ENCODE data around the gene PLEKHA7. TPM values are rescaled to one million over a fixed set of nuclear protein-coding genes. Genes with fewer than 3 reads are reported as not detected.
"Not testable (repeated sequence)": the region's sequence is repeated elsewhere in the genome, so short reads cannot be mapped to it uniquely, and the experiment has no call there.

Gene PLEKHA7
- polyA plus RNA-seq, 1 donor: 63.0 TPM

GRCh38 chr11:16883174-16883573 is 131.0 kb downstream of the PLEKHA7 start:
- no peak for DNase-seq

DNA sequence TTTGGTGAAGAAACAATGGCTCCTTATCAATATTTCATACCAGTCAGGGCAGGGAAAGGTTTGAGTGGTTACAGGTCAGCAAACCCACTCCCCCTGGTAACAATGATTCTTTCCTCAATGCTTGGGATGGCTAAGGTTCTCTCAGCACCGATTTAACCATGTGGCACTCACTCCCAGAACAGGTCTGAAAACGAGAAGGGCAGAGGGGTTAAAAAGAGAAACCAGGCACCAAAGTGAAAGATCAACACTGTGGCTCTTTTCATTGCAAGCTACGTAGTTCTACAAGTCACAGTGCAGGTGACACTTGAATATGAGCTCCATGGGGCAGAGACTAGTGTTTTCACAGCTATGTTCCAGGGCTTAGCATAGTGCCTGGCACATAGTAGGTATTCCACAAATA is 132.4 kb downstream of the PLEKHA7 start:
- DNase-seq: no peak

GRCh38 chr11:16881074-16881709 is 133.0 kb downstream of the PLEKHA7 start:
- no peak for DNase-seq

- no peak for DNase-seq
Observed at GRCh38 chr11:16880184-16880801, 133.9 kb downstream of the PLEKHA7 start.

- DNase-seq: no peak
Observed at GRCh38 chr11:16879690-16880089, 134.5 kb downstream of the PLEKHA7 start.

- no peak for DNase-seq
Observed at GRCh38 chr11:16876837-16877236, 137.4 kb downstream of the PLEKHA7 start.

- no peak for DNase-seq
Observed at GRCh38 chr11:16876053-16876752, 138.0 kb downstream of the PLEKHA7 start.

GRCh38 chr11:16874275-16874975 is 139.8 kb downstream of the PLEKHA7 start:
- no peak for DNase-seq

GRCh38 chr11:16873289-16873688 is 140.9 kb downstream of the PLEKHA7 start:
- DNase-seq: no peak

DNA sequence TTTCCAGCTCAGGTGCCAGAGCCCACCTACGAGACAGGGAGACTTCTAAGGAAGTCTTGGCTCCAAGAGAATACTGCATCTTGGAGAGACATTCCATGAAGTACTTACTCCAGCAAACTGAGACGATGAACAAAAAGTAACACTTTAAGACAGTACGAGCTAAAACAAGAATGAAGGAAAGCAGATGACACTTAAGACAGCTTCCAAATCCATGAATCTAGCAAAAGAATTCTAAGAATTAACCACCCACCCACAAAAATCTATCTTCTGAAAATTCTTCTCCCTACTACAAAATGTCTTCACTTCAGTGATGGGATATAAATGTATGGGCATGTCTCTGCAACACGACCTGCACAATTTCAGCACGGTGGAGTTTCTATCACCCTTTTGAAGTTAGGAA is 142.8 kb downstream of the PLEKHA7 start:
- DNase-seq: no peak

DNA sequence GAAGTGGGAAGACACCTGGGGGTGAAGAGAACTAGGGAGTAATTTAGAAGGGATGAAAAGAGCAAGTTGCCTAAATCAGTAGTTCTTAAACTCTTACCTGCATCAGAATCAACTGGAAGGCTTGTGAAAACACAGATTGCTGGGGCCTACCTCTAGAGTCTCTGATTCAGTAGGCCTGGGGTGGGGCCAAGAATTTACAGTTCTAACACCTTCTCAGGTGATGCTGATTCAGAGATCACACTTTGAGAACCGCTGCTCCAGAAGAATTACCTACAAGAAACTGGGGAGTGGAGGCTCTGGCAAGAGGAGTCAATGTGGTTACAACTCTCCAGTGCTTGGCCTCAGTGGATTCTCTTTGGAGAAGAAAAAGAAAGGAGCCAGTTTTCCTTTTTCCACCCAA is 147.1 kb downstream of the PLEKHA7 start:
- no peak for DNase-seq

- not testable (repeated sequence) for DNase-seq
Observed at GRCh38 chr11:16864428-16864827, 149.8 kb downstream of the PLEKHA7 start.

DNA sequence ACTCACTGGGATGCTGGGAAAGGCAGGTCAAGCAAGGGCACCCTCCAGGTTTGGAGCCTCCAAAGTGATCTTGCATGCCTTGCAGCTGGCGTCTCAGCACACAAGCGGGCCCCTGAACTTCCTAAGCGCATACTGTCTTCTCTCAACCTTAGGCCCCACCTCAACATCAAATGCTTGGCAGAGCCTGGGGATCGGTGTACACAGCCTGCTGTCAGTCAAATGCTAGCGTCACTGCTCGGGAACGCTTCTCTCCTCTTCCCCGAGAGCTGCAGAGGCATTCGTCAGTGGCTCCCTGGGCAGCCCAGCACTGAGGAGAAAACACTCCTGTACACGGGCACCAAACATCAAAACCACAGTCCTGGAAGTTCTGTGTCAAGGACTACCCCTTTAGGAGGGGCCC is 150.8 kb downstream of the PLEKHA7 start:
- no peak for DNase-seq

GRCh38 chr11:16862726-16863125 is 151.5 kb downstream of the PLEKHA7 start:
- no peak for DNase-seq

DNA sequence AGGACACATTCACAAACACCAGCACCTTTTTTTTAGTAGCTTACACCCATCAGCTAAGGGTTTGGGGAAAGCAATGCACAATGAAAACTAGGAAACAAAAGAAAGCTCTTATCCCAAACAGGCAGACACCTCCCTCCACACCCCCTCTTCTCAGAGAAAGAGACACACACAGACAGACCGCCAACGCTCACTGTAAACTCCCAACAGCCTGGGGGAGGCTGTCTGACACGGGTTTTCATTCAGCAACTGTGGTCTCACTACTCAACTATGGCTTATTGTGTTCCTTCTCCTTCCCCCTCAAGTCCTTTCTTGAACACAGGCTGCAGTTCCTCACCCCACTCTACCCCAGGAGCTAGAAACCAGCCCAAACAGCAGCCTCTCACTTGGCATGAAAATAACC is 152.4 kb downstream of the PLEKHA7 start:
- DNase-seq: no peak

- DNase-seq: no peak
Observed at GRCh38 chr11:16860617-16861016, 153.6 kb downstream of the PLEKHA7 start.

DNA sequence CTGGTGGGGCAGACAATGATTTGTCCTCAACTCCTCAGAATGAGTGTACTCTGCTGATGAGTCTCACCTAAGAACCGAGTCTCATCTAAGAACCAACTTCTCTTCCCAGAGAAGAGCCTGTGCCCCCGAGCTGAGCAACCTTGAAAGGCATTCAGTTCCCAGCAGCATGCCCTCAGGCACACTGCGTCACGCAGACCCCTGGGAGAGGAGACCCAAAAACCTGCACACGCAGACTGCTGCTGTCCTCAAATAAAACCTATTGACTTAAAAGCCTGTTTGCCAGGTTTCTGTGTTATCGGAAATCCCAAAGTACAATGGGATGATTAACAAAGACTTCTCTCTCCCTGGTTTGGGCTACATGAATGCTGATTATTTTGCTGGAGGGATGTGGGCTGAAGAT is 154.6 kb downstream of the PLEKHA7 start:
- no peak for DNase-seq

GRCh38 chr11:16857186-16857585 is 157.0 kb downstream of the PLEKHA7 start:
- DNase-seq: no peak

DNA sequence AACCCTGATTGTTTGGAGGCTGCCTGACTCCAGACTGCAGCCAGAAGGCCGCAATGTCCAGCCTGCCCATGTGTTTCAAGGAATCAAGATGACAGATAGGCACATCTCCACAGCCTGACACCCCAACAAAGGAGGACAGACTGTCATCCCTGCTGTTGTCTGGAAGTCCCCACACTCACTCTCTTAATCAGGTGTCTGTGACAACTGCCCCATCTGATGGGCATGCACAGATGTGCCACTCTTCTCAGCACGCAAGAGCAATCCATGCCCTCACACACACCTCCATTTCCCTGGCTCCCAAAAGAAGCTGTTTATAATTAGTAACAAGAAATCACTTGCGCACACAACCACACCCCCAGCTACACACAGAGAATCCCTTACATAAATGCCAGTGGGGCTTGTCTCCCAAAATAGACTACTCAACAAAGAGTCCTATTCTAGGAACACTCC is 158.2 kb downstream of the PLEKHA7 start:
- DNase-seq: no peak

DNA sequence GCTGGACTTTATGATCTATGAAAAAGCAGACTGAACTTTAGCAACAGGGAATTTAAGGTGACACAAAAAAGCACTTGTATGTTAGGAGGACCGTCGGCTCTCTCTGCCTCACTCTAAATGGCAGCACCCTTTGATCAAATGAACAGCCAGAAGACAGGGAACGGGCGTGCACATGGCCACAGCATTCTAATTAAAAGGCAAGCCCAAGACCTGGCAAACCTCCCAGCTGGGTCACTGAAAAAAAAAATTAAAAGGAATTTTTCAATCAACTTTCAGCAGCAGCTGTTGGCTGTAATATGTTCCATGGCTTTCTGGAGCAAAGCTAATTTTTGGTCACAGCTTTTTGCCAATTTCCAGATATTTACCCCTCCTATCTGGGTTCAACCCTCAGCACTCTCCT is 159.2 kb downstream of the PLEKHA7 start:
- DNase-seq: no peak

DNA sequence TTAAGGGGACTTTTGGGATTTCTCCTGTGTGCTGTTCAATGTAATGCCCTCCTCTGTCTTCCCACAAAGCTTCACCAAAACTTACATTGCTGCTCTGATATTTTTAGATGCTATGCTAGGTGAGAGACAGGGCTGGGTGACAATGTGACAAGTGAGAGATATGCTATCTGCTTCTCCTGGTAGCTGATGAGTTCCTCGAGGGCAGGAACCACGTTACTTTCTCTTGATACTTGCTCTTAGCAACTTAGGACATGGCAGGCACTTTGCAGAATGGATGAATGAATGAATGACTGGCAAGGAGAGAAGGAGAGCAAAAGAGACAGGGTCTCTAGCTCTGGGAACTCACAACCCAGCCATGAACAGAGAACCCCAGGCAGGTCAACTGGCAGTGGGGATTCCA is 160.4 kb downstream of the PLEKHA7 start:
- no peak for DNase-seq

GRCh38 chr11:16853266-16853665 is 160.9 kb downstream of the PLEKHA7 start:
- no peak for DNase-seq

DNA sequence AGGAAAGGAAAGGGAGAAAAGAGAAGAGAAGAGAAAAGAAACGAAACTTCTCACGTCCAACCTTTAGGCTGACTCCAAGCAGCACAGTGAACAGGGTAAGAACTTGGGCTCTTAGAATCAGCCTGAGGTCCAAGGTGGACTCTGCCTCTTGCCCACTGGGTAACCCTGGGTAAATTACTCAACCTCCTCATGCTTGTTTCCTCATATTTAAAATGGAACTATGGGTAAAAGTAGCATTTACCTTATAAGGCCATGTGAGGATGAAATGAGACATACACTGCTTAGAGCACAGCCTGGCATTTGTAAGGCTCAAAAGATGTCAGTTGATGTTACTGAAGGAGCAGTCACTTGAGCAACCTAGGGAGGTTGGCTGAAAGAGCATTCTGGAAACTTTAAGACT is 167.9 kb downstream of the PLEKHA7 start:
- no peak for DNase-seq

Measured in left kidney (tissue), 2 donors.